Esophagus muscularis mucosa (tissue), 4 donors: ENCODE results near the gene WDR20.

ENCODE experiments used
- EP300 ChIP-seq: sonication (generic); formaldehyde crosslinking; IDR thresholded peaks from one replicate; pipeline ENCODE4 v1.6.1; 2017; ENCODE audit warnings: antibody characterized with exemption
- POLR2A ChIP-seq: fragments of 450-650 bp; IDR thresholded peaks from one replicate; pipeline ENCODE4 v1.6.1; 2017; ENCODE audit warnings: antibody characterized with exemption, moderate library complexity, mild to moderate bottlenecking, low read depth
- POLR2AphosphoS5 ChIP-seq, 2 donors: sonication (generic); formaldehyde crosslinking; IDR thresholded peaks; one replicate each; pipeline ENCODE4 v1.6.1; 2017; ENCODE audit warnings: antibody characterized with exemption in 2 of 2
- TF ChIP-seq, protein P1 (sequence below), 3 experiments: fragments of 200-600 bp in 2 of 3; fragments of 450-650 bp in 1 of 3; sonication (generic) in 2 of 3; IDR thresholded peaks; one replicate each; pipeline ENCODE4 v1.5.1; 2017 to 2019; ENCODE audit warnings: antibody characterized with exemption in 3 of 3, mild to moderate bottlenecking in 2 of 3, moderate library complexity in 1 of 3

DNA sequence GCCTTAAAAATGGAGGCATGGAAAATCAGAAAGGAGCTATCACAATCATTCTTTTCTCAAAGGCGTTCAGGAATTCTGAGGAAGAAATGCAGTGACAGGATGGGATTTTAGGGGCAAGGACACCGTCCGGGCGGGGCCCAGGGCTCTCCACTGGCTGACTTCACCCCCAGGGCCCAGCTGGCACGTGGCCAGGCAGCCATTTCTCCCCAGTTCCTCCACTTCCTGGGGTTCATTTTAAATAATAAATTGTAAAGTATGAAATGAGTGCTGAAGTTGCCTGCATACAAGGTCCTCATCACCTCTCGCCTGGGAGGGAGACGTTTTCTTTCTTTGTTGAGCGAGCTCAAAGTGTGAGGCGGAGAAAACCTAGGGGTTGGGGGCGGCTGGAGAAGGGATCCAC, 73.8 kb downstream of the WDR20 start:
- TF ChIP-seq, protein P1, sequence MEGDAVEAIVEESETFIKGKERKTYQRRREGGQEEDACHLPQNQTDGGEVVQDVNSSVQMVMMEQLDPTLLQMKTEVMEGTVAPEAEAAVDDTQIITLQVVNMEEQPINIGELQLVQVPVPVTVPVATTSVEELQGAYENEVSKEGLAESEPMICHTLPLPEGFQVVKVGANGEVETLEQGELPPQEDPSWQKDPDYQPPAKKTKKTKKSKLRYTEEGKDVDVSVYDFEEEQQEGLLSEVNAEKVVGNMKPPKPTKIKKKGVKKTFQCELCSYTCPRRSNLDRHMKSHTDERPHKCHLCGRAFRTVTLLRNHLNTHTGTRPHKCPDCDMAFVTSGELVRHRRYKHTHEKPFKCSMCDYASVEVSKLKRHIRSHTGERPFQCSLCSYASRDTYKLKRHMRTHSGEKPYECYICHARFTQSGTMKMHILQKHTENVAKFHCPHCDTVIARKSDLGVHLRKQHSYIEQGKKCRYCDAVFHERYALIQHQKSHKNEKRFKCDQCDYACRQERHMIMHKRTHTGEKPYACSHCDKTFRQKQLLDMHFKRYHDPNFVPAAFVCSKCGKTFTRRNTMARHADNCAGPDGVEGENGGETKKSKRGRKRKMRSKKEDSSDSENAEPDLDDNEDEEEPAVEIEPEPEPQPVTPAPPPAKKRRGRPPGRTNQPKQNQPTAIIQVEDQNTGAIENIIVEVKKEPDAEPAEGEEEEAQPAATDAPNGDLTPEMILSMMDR (IDR thresholded peaks at IDR 0.05), result no peak
- no peak for TF ChIP-seq POLR2A
- no peak for TF ChIP-seq POLR2AphosphoS5 (IDR thresholded peaks at IDR 0.05)
- no peak for TF ChIP-seq EP300
